Epithelial cell of proximal tubule (primary cell): ENCODE measurements around the gene NAA10. TPM values are rescaled to one million over a fixed set of nuclear protein-coding genes. Genes with fewer than 3 reads are reported as not detected.

Source experiments
- DNase-seq: peaks from one replicate; pipeline ENCODE4 v3.0.0-alpha.2; 2011; ENCODE audit warnings: low read depth
- H3K4me3 ChIP-seq: 2 replicates; pipeline ENCODE4 v1.5.1; 2011; ENCODE audit warnings: low read depth, mild to moderate bottlenecking, low read length
- CTCF ChIP-seq: conservative IDR thresholded peaks from 2 replicates; pipeline ENCODE4 v1.5.1; 2012; ENCODE audit warnings: low read depth, mild to moderate bottlenecking, low read length
- total RNA-seq: library from RNA; depleted of rRNA; stranded (reverse); fragments of >200 nt; gene quantifications from 2 replicates; pipeline ENCODE4 v1.2.3, GENCODE V29; 2015

NAA10 gene
- total RNA-seq, 1 donor from 2014 or later = 88.0 TPM

GRCh38 chrX:153908219-153908860 lies 26.5 kb downstream of the NAA10 start:
- TF ChIP-seq CTCF = no peak
- no peak for DNase-seq

GRCh38 chrX:153907456-153907855 lies 27.4 kb downstream of the NAA10 start:
- H3K4me3 ChIP-seq = no peak overlapping the region
- no peak for DNase-seq
- TF ChIP-seq CTCF = no peak

More at GRCh38 chrX:153908219-153908860, 26.5 kb downstream of the NAA10 start:
- no peak overlapping the region for H3K4me3 ChIP-seq

- no peak for DNase-seq
- no peak overlapping the region for H3K4me3 ChIP-seq
- TF ChIP-seq CTCF = no peak
Observed at GRCh38 chrX:153906126-153906917, 28.5 kb downstream of the NAA10 start.

GRCh38 chrX:153905481-153906095 lies 29.2 kb downstream of the NAA10 start:
- no peak for TF ChIP-seq CTCF
- DNase-seq = no peak
- no peak overlapping the region for H3K4me3 ChIP-seq

GRCh38 chrX:153903991-153904957 lies 30.6 kb downstream of the NAA10 start, which contains the start of gene AVPR2:
TSS of gene AVPR2 (plus strand) at chrX:153904673. CDS start at chrX:153905146, 473 bp downstream.
- DNase-seq = no peak
- no peak within 1 kb of the TSS for H3K4me3 ChIP-seq
- no peak for TF ChIP-seq CTCF

GRCh38 chrX:153903238-153903980 lies 31.4 kb downstream of the NAA10 start:
- no peak for TF ChIP-seq CTCF
- no peak for DNase-seq

More at GRCh38 chrX:153903238-153903980, 31.4 kb downstream of the NAA10 start:
- H3K4me3 ChIP-seq = no peak overlapping the region
